SK-N-MC (cell line): ENCODE results near the gene VASH2.

Experiments used
- EZH2 ChIP-seq: fragments of 200-600 bp; sonication (generic); IDR thresholded peaks from one replicate; pipeline ENCODE4 v1.6.1; 2017; ENCODE audit warnings: antibody characterized with exemption
- FOXP2 ChIP-seq: optimal IDR thresholded peaks from 2 replicates; pipeline ENCODE3; 2011; ENCODE audit warnings: mild to moderate bottlenecking, moderate library complexity; ENCODE audit not compliant: insufficient read depth; ENCODE audit errors: extremely low read length, control extremely low read depth
- POLR2AphosphoS5 ChIP-seq: IDR thresholded peaks from 2 replicates; pipeline ENCODE4 v1.6.1; 2012; ENCODE audit warnings: mild to moderate bottlenecking, low read depth, low read length, borderline replicate concordance

DNA sequence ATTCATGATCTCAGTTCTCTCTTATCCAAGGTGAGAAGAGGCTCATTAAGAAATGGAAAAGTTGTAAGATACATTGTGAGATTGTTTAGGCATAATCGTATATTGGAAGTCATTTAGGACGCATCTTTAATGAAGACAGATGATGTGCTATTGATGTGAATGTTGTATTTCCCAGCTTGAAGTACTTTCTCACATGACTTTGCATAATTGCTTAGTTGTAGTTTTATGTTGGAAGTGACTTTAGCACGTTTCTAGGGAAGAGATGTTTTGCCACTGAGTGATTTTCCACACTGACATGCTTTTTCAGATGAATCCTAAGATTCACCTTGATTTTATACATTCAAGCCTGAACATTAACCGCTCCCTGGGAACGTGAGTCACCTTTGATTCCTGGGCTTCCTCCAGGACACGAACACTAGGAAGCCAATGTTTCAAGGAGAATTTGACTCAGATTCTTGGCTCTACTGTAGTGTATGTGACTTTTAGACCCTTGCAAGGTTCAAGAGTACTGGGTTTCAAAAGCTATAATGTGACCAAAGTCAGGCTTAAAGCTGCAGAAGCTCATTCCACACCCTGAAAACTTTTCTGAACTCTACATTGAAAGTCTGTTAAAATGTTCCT is 37.5 kb downstream of the VASH2 start:
- TF ChIP-seq POLR2AphosphoS5 (no peak), EZH2 (no peak), FOXP2 (no peak)
